ENCODE data around the gene NISCH. TPM values are rescaled to one million over a fixed set of nuclear protein-coding genes. Genes with fewer than 3 reads are reported as not detected.

NISCH gene
- total and polyA plus RNA-seq, 2 experiments from 2014 or later = 18.4 to 76.4 TPM

- Histone ChIP-seq H3K9me2 (ENCODE audit: insufficient read depth) (no peaks in the 10 kb centered on the region), H3K27ac (ENCODE audit: low read depth) (no peak overlapping the region), H3F3A (replicated peaks; ENCODE audit: low read depth) (0 out of 2 replicates have a peak, but pooled peaks cover 10% of the 10 kb centered on the region), H3K4me2 (no peak overlapping the region), H2AFZ (no peak overlapping the region), H3K4me3 (no peak overlapping the region), H3K36me3 (ENCODE audit: insufficient read depth) (peaks cover 32% of the 10 kb centered on the region), H3K27me3 (ENCODE audit: insufficient read depth) (no peaks in the 10 kb centered on the region), H3K4me1 (ENCODE audit: insufficient read depth) (no peaks in the 10 kb centered on the region), H4K20me1 (replicated peaks; ENCODE audit: insufficient read depth) (peaks cover 7% of the 10 kb centered on the region; the same call in 1 of the 2 replicates), H3K79me2 (replicated peaks; ENCODE audit: insufficient read depth) (no peaks in the 10 kb centered on the region)
- DNase-seq (ENCODE audit: low spot score) = no peak
- Mint-ChIP-seq H3K27ac (no peak overlapping the region), H3K9me3 (no peaks in the 10 kb centered on the region; the same call in 2 of the 3 replicates), H3K4me3 (no peak overlapping the region), H3K4me1 (no peaks in the 10 kb centered on the region; the same call in 2 of the 3 replicates), H3K36me3 (ENCODE audit: low read depth) (peaks cover 91% of the 10 kb centered on the region), H3K27me3 (ENCODE audit: insufficient read depth, low read depth, poor library complexity) (peaks cover 5% of the 10 kb centered on the region)
- no peak for TF ChIP-seq STAT1 (IDR thresholded peaks at IDR 0.05; ENCODE audit: unreplicated experiment)
- no peak for TF ChIP-seq POLR2AphosphoS5 (IDR thresholded peaks at IDR 0.05; ENCODE audit: low read depth)
- no peak for TF ChIP-seq ETS1 (IDR thresholded peaks at IDR 0.05)
- TF ChIP-seq CREB1 (CRISPR knock-in tag; IDR thresholded peaks at IDR 0.05; ENCODE audit: low read depth) = no peak
- no peak for TF ChIP-seq JUNB (IDR thresholded peaks at IDR 0.05; ENCODE audit: unreplicated experiment)
- TF ChIP-seq ZNF462 (CRISPR knock-in tag; IDR thresholded peaks at IDR 0.05) = no peak
- TF ChIP-seq NANOG (IDR thresholded peaks at IDR 0.05; ENCODE audit: borderline replicate concordance) = no peak
- no peak for TF ChIP-seq EZH2phosphoT487 (IDR thresholded peaks at IDR 0.05; ENCODE audit: unreplicated experiment)
- TF ChIP-seq ZNF114 (CRISPR knock-in tag; IDR thresholded peaks at IDR 0.05) = no peak
- no peak for TF ChIP-seq CTCF (conservative IDR thresholded peaks at IDR 0.05; ENCODE audit: low read depth in 2 of 2)
- no peak for TF ChIP-seq REST (IDR thresholded peaks at IDR 0.05; ENCODE audit: unreplicated experiment)
- TF ChIP-seq EZH2 (IDR thresholded peaks at IDR 0.05; ENCODE audit: low read depth, unreplicated experiment) = no peak
- TF ChIP-seq ZNF331 (CRISPR knock-in tag; IDR thresholded peaks at IDR 0.05; ENCODE audit: low read depth) = no peak
- no peak for ATAC-seq
Observed at GRCh38 chr3:52477796-52478095, 22.3 kb downstream of the NISCH start.

All from GM23338 (cell line).